Fibroblast of skin of abdomen (primary cell): ENCODE measurements around the gene RAVER2.
"Not testable (repeated sequence)": the region's sequence is repeated elsewhere in the genome, so short reads cannot be mapped to it uniquely, and the experiment has no call there.

Experiments
- DNase-seq: peaks from one replicate; pipeline ENCODE4 v3.0.0-alpha.2; 2013

Gene RAVER2

GRCh38 chr1:64817364-64817763 is 72.5 kb downstream of the RAVER2 start:
- not testable (repeated sequence) for DNase-seq

DNA sequence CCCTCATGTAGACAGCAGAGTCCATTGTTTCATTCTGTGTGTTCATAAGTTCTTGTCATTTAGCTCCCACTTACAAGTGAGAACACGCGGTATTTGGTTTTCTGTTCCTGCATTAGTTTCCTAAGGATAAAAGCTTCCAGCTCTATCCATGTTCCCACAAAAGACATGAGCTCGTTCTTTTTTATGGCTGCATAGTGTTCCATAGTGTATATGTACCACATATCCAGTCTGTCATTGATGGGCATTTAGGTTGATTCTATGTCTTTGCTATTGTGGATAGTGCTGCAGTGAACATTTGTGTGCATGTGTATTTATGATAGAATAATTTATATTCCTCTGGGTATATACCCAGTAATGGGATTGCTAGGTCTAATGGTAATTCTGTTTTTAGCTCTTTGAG is 75.7 kb downstream of the RAVER2 start:
- DNase-seq: not testable (repeated sequence)

- no peak for DNase-seq
Observed at GRCh38 chr1:64822621-64823020, 77.7 kb downstream of the RAVER2 start.

DNA sequence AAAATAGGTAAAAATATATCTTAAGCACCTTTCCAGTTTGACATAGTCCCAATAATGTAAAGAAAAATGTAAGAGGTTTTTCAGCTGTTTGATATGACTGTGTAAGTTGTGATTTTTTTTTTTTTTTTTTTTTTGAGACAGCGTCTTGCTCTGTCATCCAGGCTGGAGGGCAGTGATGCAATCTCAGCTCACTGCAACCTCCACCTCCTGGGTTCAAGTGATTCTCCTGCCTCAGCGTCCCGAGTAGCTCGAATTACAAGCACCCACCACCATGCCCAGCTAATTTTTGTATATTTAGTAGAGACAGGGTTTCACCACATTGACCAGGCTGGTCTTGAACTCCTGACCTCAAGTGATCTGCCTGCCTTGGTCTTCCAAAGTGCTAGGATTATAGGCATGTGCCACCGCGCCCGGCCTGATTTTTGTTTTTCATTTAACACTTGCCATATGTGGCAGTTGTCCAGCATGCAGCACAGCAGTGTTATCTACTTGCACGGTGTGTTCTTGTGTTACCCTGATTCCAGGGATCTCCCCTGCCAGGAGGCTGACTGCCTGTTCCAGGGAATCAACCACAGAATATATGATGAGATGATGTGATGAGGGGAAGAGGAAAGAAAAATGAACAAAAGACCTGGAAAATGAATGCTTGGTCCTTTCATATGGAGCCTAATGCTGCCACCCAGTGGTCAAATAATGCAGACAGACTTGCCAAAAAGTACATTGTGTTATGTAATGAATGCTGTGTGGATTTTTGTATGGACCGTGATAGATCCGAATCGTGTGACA is 79.0 kb downstream of the RAVER2 start:
- DNase-seq: peak; percentile 78

DNA sequence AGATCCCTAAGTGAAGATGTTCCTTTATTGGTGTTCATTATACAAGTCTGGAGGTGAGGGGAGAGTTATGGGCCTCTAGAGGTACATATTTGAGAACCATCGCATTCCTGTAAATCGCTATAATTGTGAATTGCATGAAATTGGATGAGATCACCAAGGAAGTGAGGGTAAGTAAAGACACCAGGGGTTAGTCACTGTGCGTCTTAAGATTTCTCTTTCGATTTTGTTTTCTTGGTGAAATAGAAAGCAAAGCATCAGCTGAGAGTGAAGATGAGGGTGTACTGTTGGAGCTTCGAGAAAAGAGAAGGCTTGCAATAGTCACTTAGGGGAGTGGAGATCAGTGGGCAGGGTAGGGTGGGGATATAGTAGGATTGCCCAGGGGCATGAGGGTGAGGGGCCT is 82.1 kb downstream of the RAVER2 start:
- DNase-seq: peak; percentile 9

DNA sequence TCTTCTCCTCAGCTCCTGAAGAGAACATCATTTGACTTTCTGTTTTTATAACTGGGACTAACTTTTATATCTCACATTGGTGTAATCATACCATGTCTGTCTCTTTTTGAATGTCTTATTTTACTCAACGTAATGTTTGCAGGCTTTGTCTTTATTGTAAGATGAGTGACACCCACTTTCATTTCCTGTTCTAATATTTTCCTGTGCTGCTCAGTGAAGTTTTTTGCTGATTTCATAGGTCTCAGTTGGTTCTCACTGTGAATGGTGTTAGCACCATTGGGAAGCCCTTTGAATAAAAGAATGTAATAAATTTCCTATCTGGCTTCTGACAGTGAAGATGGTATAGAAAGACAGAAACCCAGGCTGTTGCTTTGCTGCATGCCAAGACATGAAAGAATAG is 84.0 kb downstream of the RAVER2 start:
- no peak for DNase-seq

DNA sequence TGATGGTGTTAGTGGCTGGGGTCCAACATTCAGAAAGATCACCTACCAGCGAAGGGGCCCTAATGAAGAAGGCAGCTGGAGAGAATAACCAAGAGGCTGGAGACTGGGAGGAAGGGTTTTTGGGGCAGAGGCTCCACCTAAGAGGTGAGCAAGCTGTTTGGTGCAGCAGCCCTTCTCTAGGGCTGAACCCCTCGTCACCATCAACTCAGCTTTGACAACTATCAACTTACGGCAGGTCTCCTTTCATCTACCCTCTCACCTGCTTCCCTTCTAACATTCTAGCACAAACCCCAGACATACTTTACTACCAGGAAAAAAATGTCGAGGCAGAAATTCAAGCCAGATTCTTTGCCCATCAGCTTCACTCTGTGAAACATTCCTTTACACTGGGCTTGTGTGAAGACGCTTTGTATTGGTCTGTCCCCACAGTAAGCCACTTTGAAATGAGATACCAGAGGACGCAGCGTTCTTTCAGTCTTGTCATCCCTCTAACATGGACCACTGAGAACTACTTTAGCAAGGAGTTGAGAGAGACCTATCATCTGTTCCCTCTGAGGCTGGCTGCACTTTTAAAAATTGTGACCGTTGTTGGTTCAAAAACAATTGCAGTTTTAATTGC is 84.6 kb downstream of the RAVER2 start:
- no peak for DNase-seq

- DNase-seq: no peak
Observed at GRCh38 chr1:64830030-64830651, 85.3 kb downstream of the RAVER2 start.

GRCh38 chr1:64834734-64835133 is 89.9 kb downstream of the RAVER2 start:
- peak; percentile 44 for DNase-seq

- no peak for DNase-seq
Observed at GRCh38 chr1:64836802-64837201, 91.9 kb downstream of the RAVER2 start.

DNA sequence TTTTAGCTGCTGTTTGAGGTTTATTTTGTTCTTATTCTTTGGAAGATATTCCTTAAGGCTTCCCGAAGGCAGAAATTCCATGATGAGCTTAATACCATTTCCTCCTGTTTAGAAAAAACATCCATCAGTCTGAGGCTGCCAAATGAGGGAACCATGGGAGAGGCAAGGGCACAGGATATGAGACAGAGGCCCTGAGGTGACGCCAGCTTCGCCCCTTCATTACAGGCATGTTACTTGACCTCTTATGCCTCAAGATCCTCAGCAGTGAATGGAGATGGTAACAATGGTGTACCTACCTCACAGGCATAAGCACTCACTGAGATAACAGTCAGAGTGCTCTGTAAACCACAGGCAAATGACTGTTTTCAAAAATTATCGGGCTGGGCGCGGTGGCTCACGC is 93.6 kb downstream of the RAVER2 start:
- no peak for DNase-seq

DNA sequence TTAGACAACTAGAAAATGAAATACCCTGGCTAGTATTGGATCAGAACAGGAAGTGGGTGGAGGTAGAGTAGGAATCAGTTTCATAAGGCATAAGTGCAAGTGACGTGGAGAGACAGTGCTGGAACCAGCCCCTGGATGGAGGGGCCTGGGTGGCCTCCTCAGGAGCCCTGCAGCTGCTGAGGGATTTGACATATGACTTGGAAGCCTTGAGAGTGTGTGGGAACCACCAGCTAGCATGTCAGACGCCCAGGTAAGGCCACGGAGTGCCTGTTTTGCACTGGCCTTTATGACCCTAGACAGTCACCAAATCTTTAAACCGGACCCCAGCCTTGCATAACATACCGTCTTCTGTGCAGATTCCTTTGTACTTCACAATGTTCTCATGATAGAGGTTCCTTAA is 94.4 kb downstream of the RAVER2 start:
- no peak for DNase-seq

DNA sequence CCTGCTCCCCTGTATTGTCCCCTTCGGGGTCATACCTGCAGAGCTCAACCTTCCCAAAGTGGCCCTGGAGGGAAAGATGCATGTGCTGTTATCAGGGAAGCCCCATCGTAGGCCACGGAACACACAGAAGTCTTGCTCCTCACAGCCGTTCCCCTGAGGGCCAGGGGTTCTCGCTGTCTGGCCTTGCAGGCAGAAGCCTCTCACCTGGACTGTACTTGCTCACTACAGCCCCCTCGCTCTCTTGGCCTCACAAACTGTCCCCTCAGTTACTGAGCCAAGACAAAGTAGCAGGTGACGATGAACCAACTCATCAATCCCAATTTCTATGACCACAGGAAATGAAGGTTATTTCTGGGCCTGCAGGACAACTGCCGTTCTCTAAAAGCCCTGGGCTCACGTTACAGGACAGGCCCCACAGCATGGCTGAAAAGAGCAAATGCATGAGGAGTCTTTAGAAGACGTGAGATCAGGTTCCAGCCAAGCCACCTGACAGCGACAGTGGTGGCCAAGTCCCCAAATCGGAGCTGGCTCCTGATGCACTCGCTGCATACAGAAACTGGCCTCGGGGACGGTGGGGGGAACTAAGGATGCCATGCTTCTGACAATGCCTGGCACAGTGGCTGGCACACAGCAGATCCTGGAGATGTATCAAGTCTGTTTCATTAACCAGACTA is 95.0 kb downstream of the RAVER2 start:
- DNase-seq: no peak

DNA sequence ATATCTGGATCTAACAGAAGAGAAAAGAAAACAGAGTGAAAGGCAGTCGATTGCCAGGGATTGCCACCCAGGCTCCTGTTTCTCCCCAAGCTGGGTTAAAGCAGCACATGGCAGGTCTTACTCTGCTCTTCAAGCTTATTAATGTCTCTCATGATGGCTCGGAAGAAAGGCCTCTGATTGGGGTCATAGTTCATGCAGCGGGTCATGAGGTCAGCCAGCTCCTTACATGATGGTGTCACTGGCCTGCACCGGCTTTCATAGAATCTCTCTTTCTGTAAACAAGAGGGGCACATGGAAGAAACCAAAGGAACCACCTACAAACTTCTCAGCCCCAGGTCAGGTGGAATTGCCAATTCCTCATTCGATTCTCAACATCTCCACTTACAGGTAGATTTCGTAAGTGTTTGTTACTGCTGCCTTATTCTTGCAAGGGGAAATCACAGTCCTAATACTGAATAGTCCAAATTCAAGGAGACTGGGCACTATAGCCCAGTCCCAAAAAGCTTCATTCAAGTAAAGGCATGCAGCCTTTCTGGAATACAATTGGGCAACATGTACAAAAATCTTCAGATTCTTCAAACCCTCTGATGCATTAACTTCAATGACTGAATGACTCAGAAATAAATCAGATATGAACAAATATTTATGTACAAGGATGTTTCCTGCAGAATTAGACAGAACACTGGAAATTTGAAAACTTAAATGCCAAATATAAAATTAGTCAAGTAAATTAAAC is 96.6 kb downstream of the RAVER2 start:
- DNase-seq: no peak

GRCh38 chr1:64842224-64842623 is 97.3 kb downstream of the RAVER2 start:
- no peak for DNase-seq

GRCh38 chr1:64843675-64844074 is 98.8 kb downstream of the RAVER2 start:
- DNase-seq: no peak

DNA sequence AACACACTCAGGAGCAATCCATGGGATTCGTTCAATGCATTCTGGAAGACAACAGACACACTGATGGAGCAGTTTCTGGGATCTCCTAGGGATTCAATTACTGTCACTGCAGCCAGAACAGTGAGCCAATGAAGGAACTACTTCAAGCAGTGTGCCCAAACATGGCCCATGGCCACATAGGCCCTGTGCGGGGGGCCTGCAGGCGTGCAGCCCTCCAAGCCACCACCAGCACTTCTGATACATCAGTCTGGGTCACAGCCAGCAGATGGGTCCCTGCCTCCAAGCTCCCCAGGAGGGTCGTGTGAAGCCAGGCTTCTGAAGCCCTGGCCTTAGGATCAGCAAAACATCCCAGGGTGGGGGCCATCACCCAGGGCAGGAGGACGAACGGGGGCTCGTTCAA is 99.3 kb downstream of the RAVER2 start:
- DNase-seq: no peak

- DNase-seq: no peak
Observed at GRCh38 chr1:64844609-64845008, 99.7 kb downstream of the RAVER2 start.

DNA sequence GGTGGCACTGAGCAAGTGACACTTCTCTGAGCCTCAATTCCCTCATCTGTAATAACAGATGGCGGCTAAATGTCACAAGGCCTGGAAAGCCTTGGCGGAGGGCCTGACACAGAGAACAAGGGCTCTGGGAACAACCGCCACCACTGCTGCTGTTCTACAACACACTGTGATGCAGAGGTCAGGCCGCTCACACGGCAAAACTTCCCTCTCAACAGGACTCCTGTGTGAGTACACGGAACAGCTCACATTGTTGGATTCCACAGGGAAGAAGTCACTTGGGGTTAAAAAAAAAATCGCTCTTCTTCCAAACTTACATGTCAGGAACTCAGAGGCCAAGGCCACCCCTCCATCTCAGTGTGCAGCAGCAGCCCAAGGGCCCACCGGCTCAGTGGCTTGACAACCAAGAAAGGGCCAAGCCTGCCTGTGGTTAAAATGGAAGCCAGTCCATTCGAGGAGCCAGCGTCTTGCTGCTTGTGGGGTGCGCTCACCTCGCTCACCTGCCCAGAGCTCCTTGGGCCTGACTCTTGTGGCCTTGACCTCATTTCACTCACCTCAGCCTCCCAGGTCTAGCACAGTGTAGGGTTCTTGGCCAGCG is 101.1 kb downstream of the RAVER2 start:
- no peak for DNase-seq

- no peak for DNase-seq
Observed at GRCh38 chr1:64846573-64847430, 101.9 kb downstream of the RAVER2 start.

GRCh38 chr1:64847666-64848065 is 102.8 kb downstream of the RAVER2 start:
- no peak for DNase-seq
